GM12878 (cell line): Measurements from ENCODE around the gene RNF166. TPM values are rescaled to one million over a fixed set of nuclear protein-coding genes. Genes with fewer than 3 reads are reported as not detected.

ENCODE experiments used
- ATAC-seq: fragments of 200-7000 bp; cut with Tn5 transposase; 3 replicates; pipeline ENCODE4 v1.9.1; 2020; ENCODE audit warnings: mild to moderate bottlenecking, moderate library complexity
- BruUV-seq: library from RNA; stranded (reverse); fragments of 400-500 nt; replicated peaks from 2 replicates; lab custom pipeline; 2021; lab: Mats Ljungman, UMichigan
- CTCF ChIA-PET: fragments of 300-600 bp; sonication (Branson Sonifier 250); formaldehyde crosslinking; extraction: SDS; loops from one replicate; lab custom pipeline; 2021; ENCODE audit warnings: inconsistent platforms; lab: Yijun Ruan, JAX
- POLR2A ChIA-PET: fragments of 350-600 bp; formaldehyde crosslinking; extraction: SDS; loops from one replicate; lab custom pipeline; 2021; ENCODE audit warnings: inconsistent platforms; lab: Charles Lee
- RAD21 ChIA-PET: fragments of 300-600 bp; sonication (Branson Sonifier 250); formaldehyde crosslinking; loops from one replicate; lab custom pipeline; 2023; ENCODE audit warnings: antibody characterized with exemption; ENCODE audit not compliant: unreplicated experiment; lab: Charles Lee
- SMC1A ChIA-PET: fragments of 300-600 bp; sonication (Branson Sonifier 250); formaldehyde crosslinking; loops from one replicate; lab custom pipeline; 2023; ENCODE audit not compliant: unreplicated experiment, uncharacterized antibody; lab: Charles Lee
- DNase-seq: peaks from one replicate; pipeline ENCODE4 v3.0.0-alpha.2; 2011; ENCODE audit warnings: low read depth, low spot score
- FAIRE-seq: peaks from 3 replicates; lab custom pipeline; 2011; peaks lifted over from hg19 to GRCh38; lab: Jason Lieb, UNC
- H2AFZ ChIP-seq: 2 replicates; pipeline ENCODE4 v1.6.0; 2011; ENCODE audit warnings: low read depth, low read length, control low read depth; ENCODE audit not compliant: control insufficient read depth
- H3K27ac ChIP-seq: 2 replicates; pipeline ENCODE4 v1.5.1; 2011; ENCODE audit warnings: control low read depth; ENCODE audit not compliant: control insufficient read depth, insufficient read depth
- H3K27me3 ChIP-seq, 2 experiments: replicated peaks in 1 of 2; 2 replicates each; pipeline versions ENCODE4 v1.6.0 to v1.6.1; 2011; ENCODE audit warnings: low read length in 1 of 2; ENCODE audit not compliant: control insufficient read depth in 2 of 2, insufficient read depth in 2 of 2
- H3K36me3 ChIP-seq, 2 experiments: 2 replicates each; pipeline ENCODE4 v1.5.1; 2011; ENCODE audit warnings: low read length in 1 of 2; ENCODE audit not compliant: control insufficient read depth in 2 of 2, insufficient read depth in 2 of 2
- H3K4me1 ChIP-seq: 2 replicates; pipeline ENCODE4 v1.6.1; 2011; ENCODE audit warnings: mild to moderate bottlenecking, low read length, moderate library complexity, mixed read lengths; ENCODE audit not compliant: control insufficient read depth, insufficient read depth
- H3K4me2 ChIP-seq: 2 replicates; pipeline ENCODE4 v1.6.0; 2011; ENCODE audit warnings: control low read depth; ENCODE audit not compliant: control insufficient read depth, insufficient read depth
- H3K4me3 ChIP-seq: fragments of 200-600 bp; sonication (generic); 2 replicates; pipeline ENCODE4 v1.5.1; 2016
- H3K79me2 ChIP-seq: 2 replicates; pipeline ENCODE4 v1.6.0; 2011; ENCODE audit warnings: low read length; ENCODE audit not compliant: control insufficient read depth, insufficient read depth
- H3K9ac ChIP-seq: 2 replicates; pipeline ENCODE4 v1.8.0; 2011; ENCODE audit warnings: low read length, control low read depth, mixed read lengths; ENCODE audit not compliant: control insufficient read depth, insufficient read depth
- H3K9me3 ChIP-seq: replicated peaks from 3 replicates; pipeline ENCODE4 v1.5.1; 2011; ENCODE audit warnings: mild to moderate bottlenecking, low read length; ENCODE audit not compliant: control insufficient read depth, insufficient read depth
- H4K20me1 ChIP-seq: 2 replicates; pipeline ENCODE4 v1.6.0; 2011; ENCODE audit not compliant: control insufficient read depth, insufficient read depth
- HDGF ChIP-seq: fragments of 450-650 bp; IDR thresholded peaks from 2 replicates; pipeline ENCODE4 v1.6.1; 2016; ENCODE audit warnings: antibody characterized with exemption
- RCOR1 ChIP-seq: conservative IDR thresholded peaks from 2 replicates; pipeline ENCODE4 v1.6.1; 2012; ENCODE audit warnings: low read depth, low read length, improper control_type of control experiment
- SREBF2 ChIP-seq: IDR thresholded peaks from 2 replicates; pipeline ENCODE4 v1.6.1; 2012; ENCODE audit warnings: mild to moderate bottlenecking, low read length
- ZNF24 ChIP-seq: fragments of 450-650 bp; IDR thresholded peaks from 2 replicates; pipeline ENCODE4 v1.6.1; 2017; ENCODE audit warnings: antibody characterized with exemption, mild to moderate bottlenecking
- WGBS: methylation state at CpG from one replicate; pipeline ENCODE4 v1.1.6; 2016; ENCODE audit warnings: low lambda C conversion rate; ENCODE audit not compliant: insufficient replicate concordance, insufficient coverage; ENCODE audit errors: missing lambda C conversion rate; 5-methylcytosine and 5-hydroxymethylcytosine counted together
- in situ Hi-C: fragments of 300-500 bp; cut with MboI; formaldehyde crosslinking; loops from 9 replicates; pipeline ENCODE4 v1.14.3; 2018; ENCODE audit warnings: mixed read lengths
- intact Hi-C: fragments of 100-400 bp; cut with micrococcal nuclease; formaldehyde crosslinking; loops from one replicate; pipeline ENCODE4 v1.14.2; 2022; ENCODE audit not compliant: unreplicated experiment
- polyA plus RNA-seq, 11 experiments: library from polyadenylated mRNA; depleted of rRNA in 4 of 11; unstranded in 6 of 11; stranded (reverse) in 5 of 11; fragments of >200 nt; fragmentation: Nextera tagmentation in 4 of 11; fragmentation: Illumina TruSeq in 1 of 11; extraction: Ambion mirVana in 4 of 11; extraction: Trizol in 1 of 11; gene quantifications; 1 replicate in 1 of 11; 2 replicates in 10 of 11; pipeline versions ENCODE4 v1.2.1 to v1.2.3, GENCODE V29; 2011 to 2016; ENCODE audit warnings: inconsistent platforms in 2 of 11, missing spikeins in 2 of 11, low read depth in 1 of 11
- total RNA-seq, 4 experiments: library from RNA; depleted of rRNA in 3 of 4; stranded (reverse); fragments of >200 nt in 3 of 4; fragmentation: Illumina TruSeq in 1 of 4; extraction: Trizol in 1 of 4; gene quantifications; 2 replicates each; pipeline versions ENCODE4 v1.2.1 to v1.2.3, GENCODE V29; 2013 to 2021
- TF ChIP-seq, protein P1 (sequence below): fragments of 450-650 bp; IDR thresholded peaks from 2 replicates; pipeline ENCODE4 v1.6.1; 2018; ENCODE audit warnings: borderline replicate concordance, mild to moderate bottlenecking; ENCODE audit not compliant: partially characterized antibody
- TF ChIP-seq, protein P2 (sequence below): fragments of 450-650 bp; formaldehyde crosslinking; IDR thresholded peaks from 2 replicates; pipeline ENCODE4 v1.4.0; 2022; ENCODE audit warnings: mild to moderate bottlenecking, moderate library complexity

Gene RNF166
- total and polyA plus RNA-seq, 10 of the 15 experiments (the other 5 are each of a cell fraction or from before 2014, with no cell fraction given): 0.48 to 32.8 (median 12.1) TPM

DNA sequence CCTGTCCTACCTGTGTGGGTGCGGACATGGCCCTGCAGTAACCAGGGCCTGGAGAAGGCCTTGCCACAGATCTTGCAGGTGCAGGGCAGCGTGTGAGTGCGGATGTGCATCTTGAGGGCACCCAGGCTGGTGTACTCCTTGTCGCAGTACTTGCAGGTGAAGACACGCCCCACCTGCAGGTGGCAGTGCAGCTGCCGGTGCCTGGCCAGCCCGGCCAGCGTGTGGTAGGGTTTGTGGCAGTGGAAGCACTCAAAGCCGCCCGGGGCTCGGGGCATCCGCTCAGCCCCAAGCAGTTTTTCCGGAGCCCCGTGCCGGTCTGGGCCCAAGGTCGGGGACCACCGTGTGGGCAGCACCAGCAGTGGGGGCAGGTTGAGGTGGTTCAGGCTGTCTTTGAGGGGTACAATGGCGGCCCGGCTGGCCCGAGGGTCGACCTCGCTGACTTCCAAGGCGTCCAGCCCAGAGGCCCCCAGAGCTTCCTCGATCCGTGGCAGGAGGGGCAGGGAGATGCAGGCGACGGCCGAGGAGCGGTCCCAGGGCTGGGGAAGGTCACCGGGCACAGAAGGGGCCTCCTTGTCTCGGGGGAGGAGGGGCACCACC, 25.0 kb downstream of the RNF166 start (continued):
- no peak for TF ChIP-seq SREBF2
- TF ChIP-seq ZNF24: 0 out of 2 replicates have a peak, but pooled peaks have one; percentile 10
- TF ChIP-seq HDGF: peak; percentile 65; the same call in 1 of the 2 replicates
- 0 out of 2 replicates have a peak, but pooled peaks have one; percentile 47 for TF ChIP-seq RCOR1
- TF ChIP-seq, protein P1, sequence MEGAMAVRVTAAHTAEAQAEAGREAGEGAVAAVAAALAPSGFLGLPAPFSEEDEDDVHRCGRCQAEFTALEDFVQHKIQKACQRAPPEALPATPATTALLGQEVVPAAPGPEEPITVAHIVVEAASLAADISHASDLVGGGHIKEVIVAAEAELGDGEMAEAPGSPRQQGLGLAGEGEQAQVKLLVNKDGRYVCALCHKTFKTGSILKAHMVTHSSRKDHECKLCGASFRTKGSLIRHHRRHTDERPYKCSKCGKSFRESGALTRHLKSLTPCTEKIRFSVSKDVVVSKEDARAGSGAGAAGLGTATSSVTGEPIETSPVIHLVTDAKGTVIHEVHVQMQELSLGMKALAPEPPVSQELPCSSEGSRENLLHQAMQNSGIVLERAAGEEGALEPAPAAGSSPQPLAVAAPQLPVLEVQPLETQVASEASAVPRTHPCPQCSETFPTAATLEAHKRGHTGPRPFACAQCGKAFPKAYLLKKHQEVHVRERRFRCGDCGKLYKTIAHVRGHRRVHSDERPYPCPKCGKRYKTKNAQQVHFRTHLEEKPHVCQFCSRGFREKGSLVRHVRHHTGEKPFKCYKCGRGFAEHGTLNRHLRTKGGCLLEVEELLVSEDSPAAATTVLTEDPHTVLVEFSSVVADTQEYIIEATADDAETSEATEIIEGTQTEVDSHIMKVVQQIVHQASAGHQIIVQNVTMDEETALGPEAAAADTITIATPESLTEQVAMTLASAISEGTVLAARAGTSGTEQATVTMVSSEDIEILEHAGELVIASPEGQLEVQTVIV: no peak

DNA sequence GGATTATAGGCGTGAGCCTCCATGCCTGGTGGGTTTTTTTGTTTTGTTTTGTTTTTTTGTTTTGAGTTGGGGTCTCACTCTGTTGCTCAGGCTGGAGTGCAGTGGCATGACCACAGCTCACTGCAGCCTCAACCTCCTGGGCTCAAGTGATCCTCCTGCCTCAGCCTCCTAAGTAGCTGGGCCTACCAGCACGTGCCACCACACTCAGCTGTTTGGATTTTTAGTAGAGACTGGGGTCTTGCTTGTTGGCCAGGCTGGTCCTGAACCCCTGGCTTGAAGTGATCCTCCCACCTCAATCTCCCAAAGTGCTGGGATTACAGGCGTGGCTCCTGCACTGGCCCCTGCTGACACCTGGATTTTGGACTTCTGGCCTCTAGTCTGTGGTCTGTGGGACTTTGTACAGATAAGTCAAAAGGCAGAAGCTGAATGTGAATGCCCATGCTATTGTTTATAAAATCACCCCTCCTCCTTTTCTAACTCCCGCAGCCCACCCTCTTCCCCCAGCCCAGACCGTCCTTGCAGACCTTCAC, 25.6 kb downstream of the RNF166 start:
- ChIA-PET POLR2A (interaction anchor here (0.7 to 2.5 kb wide), 7 partner anchors 9 to 110 kb away, joined by 3 to 12 read pairs (median 6); partner anchors contain the start of genes CYBA, MVD and ZC3H18), SMC1A (interaction anchor here (0.8 to 3.1 kb wide), 7 partner anchors 9 to 53 kb away, joined by 3 to 13 read pairs (median 4); partner anchors contain the start of gene MVD), CTCF (interaction anchor here (1.0 to 3.4 kb wide), 10 partner anchors 10 to 120 kb away, joined by 3 to 26 read pairs (median 6); no protein-coding TSS in a partner anchor), RAD21 (interaction anchor here (1.0 to 2.5 kb wide), 6 partner anchors 16 to 45 kb away, joined by 4 to 10 read pairs (median 7); no protein-coding TSS in a partner anchor)
- no TSS peak for BruUV-seq
- TF ChIP-seq, protein P2, sequence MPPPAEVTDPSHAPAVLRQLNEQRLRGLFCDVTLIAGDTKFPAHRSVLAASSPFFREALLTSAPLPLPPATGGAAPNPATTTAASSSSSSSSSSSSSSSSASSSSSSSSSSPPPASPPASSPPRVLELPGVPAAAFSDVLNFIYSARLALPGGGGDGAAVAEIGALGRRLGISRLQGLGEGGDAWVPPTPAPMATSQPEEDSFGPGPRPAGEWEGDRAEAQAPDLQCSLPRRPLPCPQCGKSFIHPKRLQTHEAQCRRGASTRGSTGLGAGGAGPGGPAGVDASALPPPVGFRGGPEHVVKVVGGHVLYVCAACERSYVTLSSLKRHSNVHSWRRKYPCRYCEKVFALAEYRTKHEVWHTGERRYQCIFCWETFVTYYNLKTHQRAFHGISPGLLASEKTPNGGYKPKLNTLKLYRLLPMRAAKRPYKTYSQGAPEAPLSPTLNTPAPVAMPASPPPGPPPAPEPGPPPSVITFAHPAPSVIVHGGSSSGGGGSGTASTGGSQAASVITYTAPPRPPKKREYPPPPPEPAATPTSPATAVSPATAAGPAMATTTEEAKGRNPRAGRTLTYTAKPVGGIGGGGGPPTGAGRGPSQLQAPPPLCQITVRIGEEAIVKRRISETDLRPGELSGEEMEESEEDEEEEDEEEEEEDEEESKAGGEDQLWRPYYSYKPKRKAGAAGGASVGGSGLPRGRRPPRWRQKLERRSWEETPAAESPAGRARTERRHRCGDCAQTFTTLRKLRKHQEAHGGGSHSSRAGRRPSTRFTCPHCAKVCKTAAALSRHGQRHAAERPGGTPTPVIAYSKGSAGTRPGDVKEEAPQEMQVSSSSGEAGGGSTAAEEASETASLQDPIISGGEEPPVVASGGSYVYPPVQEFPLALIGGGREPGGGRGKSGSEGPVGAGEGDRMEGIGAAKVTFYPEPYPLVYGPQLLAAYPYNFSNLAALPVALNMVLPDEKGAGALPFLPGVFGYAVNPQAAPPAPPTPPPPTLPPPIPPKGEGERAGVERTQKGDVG (CRISPR knock-in tag): no peak
- H4K20me1 ChIP-seq: no peaks in the 10 kb centered on the region
- no peak for FAIRE-seq
- peak overlapping the region; percentile 77; the same call in 1 of the 2 replicates for H3K9ac ChIP-seq
- H3K4me3 ChIP-seq: peak overlapping the region; percentile 65
- H2AFZ ChIP-seq: peak overlapping the region; percentile 44; the same call in 1 of the 2 replicates
- no peaks in the 10 kb centered on the region; the same call in 1 of the 2 replicates for H3K79me2 ChIP-seq
- no peak for ATAC-seq
- H3K4me2 ChIP-seq: peak overlapping the region; percentile 88
- H3K4me1 ChIP-seq: peaks cover 37% of the 10 kb centered on the region
- 76% methylated on average over 5 of the region's 5 CpGs for WGBS
- DNase-seq: no peak
- no peaks in the 10 kb centered on the region for H3K27me3 ChIP-seq
- H3K36me3 ChIP-seq: no peaks in the 10 kb centered on the region
- in situ Hi-C loops: no loop called here
- peak overlapping the region; percentile 92 for H3K27ac ChIP-seq
- H3K9me3 ChIP-seq: no peaks in the 10 kb centered on the region
- intact Hi-C loops: loop anchor here (1.0 to 2.0 kb wide), 3 partner anchors 17 to 30 kb away; partner anchors contain the start of genes CYBA and MVD
